Caco-2 (cell line): ENCODE data around the gene CUEDC2. TPM values are rescaled to one million over a fixed set of nuclear protein-coding genes. Genes with fewer than 3 reads are reported as not detected.
A peak's percentile ranks its signal among the peaks of the same experiment; 100 is the strongest.

Experiments
- BruUV-seq: library from RNA; stranded (reverse); fragments of 400-500 nt; replicated peaks from 2 replicates; lab custom pipeline; 2021; lab: Mats Ljungman, UMichigan
- CTCF ChIA-PET: fragments of 300-600 bp; sonication (Branson Sonifier 250); formaldehyde crosslinking; loops from one replicate; lab custom pipeline; 2022; ENCODE audit warnings: antibody characterized with exemption; lab: Charles Lee
- POLR2A ChIA-PET: fragments of 300-600 bp; sonication (Branson Sonifier 250); formaldehyde crosslinking; loops from one replicate; lab custom pipeline; 2022; ENCODE audit warnings: antibody characterized with exemption; lab: Charles Lee
- DNase-seq, 2 experiments: peaks; one replicate each; pipeline versions ENCODE4 v3.0.0 to v3.0.0-alpha.2; 2020 to 2022
- H3K27me3 ChIP-seq: replicated peaks from 2 replicates; pipeline ENCODE4 v1.6.0; 2011; ENCODE audit warnings: low read length; ENCODE audit not compliant: control insufficient read depth, insufficient read depth
- H3K36me3 ChIP-seq: 2 replicates; pipeline ENCODE4 v1.5.1; 2011; ENCODE audit warnings: low read length; ENCODE audit not compliant: control insufficient read depth, insufficient read depth
- H3K4me1 ChIP-seq: fragments of 250-450 bp; sonication (Bioruptor Pico); 2 replicates; pipeline ENCODE4 v1.5.1; 2020; ENCODE audit warnings: mild to moderate bottlenecking
- H3K4me3 ChIP-seq: 2 replicates; pipeline ENCODE4 v1.5.1; 2011; ENCODE audit warnings: low read depth, mild to moderate bottlenecking, control low read depth, low read length
- H3K9me3 ChIP-seq: fragments of 250-450 bp; sonication (Bioruptor Pico); 2 replicates; pipeline ENCODE4 v1.5.1; 2020; ENCODE audit warnings: mild to moderate bottlenecking, moderate library complexity
- H3K27ac Mint-ChIP-seq: one replicate; pipeline ENCODE4 v1.8.0; 2022; ENCODE audit warnings: mixed read lengths; ENCODE audit not compliant: unreplicated experiment
- H3K27me3 Mint-ChIP-seq: one replicate; pipeline ENCODE4 v1.8.0; 2022; ENCODE audit warnings: mixed read lengths; ENCODE audit not compliant: insufficient read depth, unreplicated experiment
- H3K36me3 Mint-ChIP-seq: one replicate; pipeline ENCODE4 v1.8.0; 2022; ENCODE audit warnings: mild to moderate bottlenecking, mixed read lengths; ENCODE audit not compliant: insufficient read depth, unreplicated experiment
- H3K4me1 Mint-ChIP-seq: one replicate; pipeline ENCODE4 v1.8.0; 2022; ENCODE audit warnings: low read depth, mixed read lengths; ENCODE audit not compliant: unreplicated experiment
- H3K4me3 Mint-ChIP-seq: one replicate; pipeline ENCODE4 v1.8.0; 2022; ENCODE audit warnings: mild to moderate bottlenecking, moderate library complexity, mixed read lengths; ENCODE audit not compliant: unreplicated experiment
- H3K9me3 Mint-ChIP-seq: one replicate; pipeline ENCODE4 v1.8.0; 2022; ENCODE audit warnings: mixed read lengths; ENCODE audit not compliant: unreplicated experiment
- CTCF ChIP-seq, 2 experiments: fragments of 200-600 bp in 1 of 2; IDR thresholded peaks; 1 replicate in 1 of 2; 2 replicates in 1 of 2; pipeline versions ENCODE4 v1.5.1 to v1.8.0; 2011 to 2022; ENCODE audit warnings: antibody characterized with exemption in 1 of 2, control low read depth in 1 of 2, inconsistent platforms in 1 of 2, low read depth in 1 of 2, low read length in 1 of 2, mild to moderate bottlenecking in 1 of 2, moderate library complexity in 1 of 2; ENCODE audit not compliant: insufficient read depth in 1 of 2, severe bottlenecking in 1 of 2, unreplicated experiment in 1 of 2
- intact Hi-C: fragments of 100-400 bp; cut with micrococcal nuclease; formaldehyde crosslinking; loops from one replicate; pipeline ENCODE4 v1.10.0; 2022; ENCODE audit not compliant: unreplicated experiment
- total RNA-seq: library from RNA; stranded (reverse); gene quantifications from 2 replicates; pipeline ENCODE4 v1.2.3, GENCODE V29; 2022

Gene CUEDC2
- total RNA-seq, 1 experiment from 2014 or later, result 32.1 TPM

GRCh38 chr10:102463983-102464382 is 31.6 kb upstream of the CUEDC2 start:
- Mint-ChIP-seq H3K27me3 (no peaks in the 10 kb centered on the region), H3K36me3 (peaks cover 30% of the 10 kb centered on the region), H3K27ac (peak overlapping the region; percentile 87), H3K4me3 (peak overlapping the region; percentile 96), H3K4me1 (peaks cover 18% of the 10 kb centered on the region), H3K9me3 (no peaks in the 10 kb centered on the region)
- intact Hi-C loops, result loop anchor here (1.0 to 2.0 kb wide), 4 partner anchors 7 to 70 kb away; partner anchors contain the start of gene CUEDC2
- CTCF ChIA-PET, result interaction anchor here (0.6 to 1.7 kb wide), 2 partner anchors 57 to 120 kb away, joined by 5 read pairs; no protein-coding TSS in a partner anchor
- H3K36me3 ChIP-seq, result no peaks in the 10 kb centered on the region
- peaks cover 25% of the 10 kb centered on the region for H3K4me1 ChIP-seq
- H3K4me3 ChIP-seq, result no peak overlapping the region
- no peaks in the 10 kb centered on the region for H3K9me3 ChIP-seq
- no peaks in the 10 kb centered on the region for H3K27me3 ChIP-seq
- TSS peak; percentile 54 for BruUV-seq
- POLR2A ChIA-PET, result interaction anchor here (0.9 kb wide), 1 partner anchor 31 kb away, joined by 3 read pairs; the partner anchor contains the start of gene CUEDC2
- no peak for TF ChIP-seq CTCF (IDR thresholded peaks at IDR 0.05; ENCODE audit: insufficient read depth in 1 of 2, low read depth in 1 of 2, low read length in 1 of 2, severe bottlenecking in 1 of 2, unreplicated experiment in 1 of 2)
- DNase-seq, result no peak

- ChIA-PET CTCF (interaction anchor here (0.5 to 1.9 kb wide), 7 partner anchors 16 to 780 kb away, joined by 3 to 8 read pairs (median 5); partner anchors contain the start of gene ACTR1A), POLR2A (interaction anchor here (0.6 to 2.4 kb wide), 5 partner anchors 12 to 30 kb away, joined by 5 to 23 read pairs (median 7); partner anchors contain the start of genes C10orf95 and CUEDC2)
- Mint-ChIP-seq H3K4me1 (peaks cover 24% of the 10 kb centered on the region), H3K36me3 (peaks cover 26% of the 10 kb centered on the region), H3K9me3 (no peaks in the 10 kb centered on the region), H3K27me3 (no peaks in the 10 kb centered on the region), H3K4me3 (peak overlapping the region; percentile 96), H3K27ac (peak overlapping the region; percentile 87)
- Histone ChIP-seq H3K9me3 (no peaks in the 10 kb centered on the region), H3K36me3 (no peaks in the 10 kb centered on the region), H3K4me3 (peak overlapping the region; percentile 54), H3K27me3 (no peaks in the 10 kb centered on the region), H3K4me1 (peaks cover 29% of the 10 kb centered on the region)
- no TSS peak for BruUV-seq
- intact Hi-C loops, result loop anchor here (1.0 to 2.0 kb wide), 4 partner anchors 9 to 68 kb away; partner anchors contain the start of gene CUEDC2
- no peak for DNase-seq
- TF ChIP-seq CTCF (IDR thresholded peaks at IDR 0.05; ENCODE audit: insufficient read depth in 1 of 2, low read depth in 1 of 2, low read length in 1 of 2, severe bottlenecking in 1 of 2, unreplicated experiment in 1 of 2), result no peak
Observed at GRCh38 chr10:102462512-102463054, 30.2 kb upstream of the CUEDC2 start.

GRCh38 chr10:102461187-102462054 is 29.0 kb upstream of the CUEDC2 start:
- peak; percentile 94 to 98 for DNase-seq
- no peaks in the 10 kb centered on the region for H3K9me3 Mint-ChIP-seq
- BruUV-seq, result no TSS peak
- H3K4me3 Mint-ChIP-seq, result peak overlapping the region; percentile 96
- H3K4me1 Mint-ChIP-seq, result peaks cover 24% of the 10 kb centered on the region
- Histone ChIP-seq H3K9me3 (no peaks in the 10 kb centered on the region), H3K36me3 (no peaks in the 10 kb centered on the region), H3K27me3 (no peaks in the 10 kb centered on the region), H3K4me3 (peak overlapping the region; percentile 54), H3K4me1 (peaks cover 32% of the 10 kb centered on the region)
- peak overlapping the region; percentile 78 for H3K27ac Mint-ChIP-seq
- intact Hi-C loops, result loop anchor here (1.0 to 2.0 kb wide), 4 partner anchors 11 to 41 kb away; partner anchors contain the start of genes ACTR1A and FBXL15
- POLR2A ChIA-PET, result interaction anchor here (0.6 to 2.4 kb wide), 4 partner anchors 10 to 216 kb away, joined by 3 to 23 read pairs (median 6); partner anchors contain the start of genes ACTR1A, C10orf95, CUEDC2 and GBF1
- peaks cover 29% of the 10 kb centered on the region for H3K36me3 Mint-ChIP-seq
- no peaks in the 10 kb centered on the region for H3K27me3 Mint-ChIP-seq
- TF ChIP-seq CTCF (IDR thresholded peaks at IDR 0.05; ENCODE audit: insufficient read depth in 1 of 2, low read depth in 1 of 2, low read length in 1 of 2, severe bottlenecking in 1 of 2, unreplicated experiment in 1 of 2), result no peak
- CTCF ChIA-PET, result interaction anchor here (0.8 to 1.9 kb wide), 5 partner anchors 18 to 292 kb away, joined by 3 to 6 read pairs (median 4); partner anchors contain the start of gene CUEDC2
